Measurements from ENCODE around the gene SMG1.

The SMG1 gene

DNA sequence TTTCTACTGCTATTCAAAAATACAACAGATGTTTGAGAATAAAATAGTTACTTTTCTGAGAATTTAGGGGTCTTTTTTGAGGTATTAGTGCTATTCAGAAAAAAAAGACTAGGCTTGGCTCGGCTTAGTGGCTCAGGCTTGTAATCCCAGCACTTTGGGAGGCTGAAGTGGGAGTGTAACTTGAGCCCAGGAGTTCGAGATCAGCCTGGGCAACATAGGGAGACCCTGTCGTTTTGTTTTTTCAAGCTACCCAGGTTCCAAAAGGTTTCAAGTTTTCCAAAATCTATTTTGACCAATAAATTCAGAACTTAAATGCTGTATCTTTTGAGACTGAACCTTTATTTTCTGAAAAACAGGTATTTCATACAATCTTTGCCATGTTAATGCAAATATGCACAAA is 121.7 kb downstream of the SMG1 start:
- H3F3A ChIP-seq (ENCODE audit: insufficient read depth, low read length) = peaks cover 26% of the 10 kb centered on the region
- H3K79me2 ChIP-seq (ENCODE audit: low read length) = peaks cover 17% of the 10 kb centered on the region
- peaks cover 7% of the 10 kb centered on the region for H3K4me1 ChIP-seq (ENCODE audit: low read length)
- no peaks in the 10 kb centered on the region for H4K20me1 ChIP-seq (ENCODE audit: insufficient read depth, low read length)
- no peak overlapping the region for H3K4me2 ChIP-seq (ENCODE audit: low read depth, low read length)
- 0 out of 2 replicates have a peak, but pooled peaks cover 6% of the 10 kb centered on the region for H3K36me3 ChIP-seq (replicated peaks; ENCODE audit: insufficient read depth, low read length)
- DNase-seq = no peak
- TF ChIP-seq EZH2phosphoT487 (IDR thresholded peaks at IDR 0.05; ENCODE audit: low read length) (no peak), EZH2 (optimal IDR thresholded peaks at IDR 0.05; ENCODE audit: low read depth, low read length) (no peak), CTCF (IDR thresholded peaks at IDR 0.05; ENCODE audit: low read length) (no peak)
- no peak overlapping the region for H3K9ac ChIP-seq (ENCODE audit: low read length)
- H3K27me3 ChIP-seq (replicated peaks; ENCODE audit: insufficient read depth, low read length) = no peaks in the 10 kb centered on the region
- H3K9me2 ChIP-seq (replicated peaks; ENCODE audit: insufficient read depth, low read length) = no peaks in the 10 kb centered on the region
- no peaks in the 10 kb centered on the region for H3K9me3 ChIP-seq (replicated peaks; ENCODE audit: insufficient read depth, low read length)
- no peak overlapping the region for H2AFZ ChIP-seq (ENCODE audit: low read length)
- H3K27ac ChIP-seq (ENCODE audit: low read length) = no peak overlapping the region
- H3K4me3 ChIP-seq (ENCODE audit: low read length) = no peak overlapping the region

DNA sequence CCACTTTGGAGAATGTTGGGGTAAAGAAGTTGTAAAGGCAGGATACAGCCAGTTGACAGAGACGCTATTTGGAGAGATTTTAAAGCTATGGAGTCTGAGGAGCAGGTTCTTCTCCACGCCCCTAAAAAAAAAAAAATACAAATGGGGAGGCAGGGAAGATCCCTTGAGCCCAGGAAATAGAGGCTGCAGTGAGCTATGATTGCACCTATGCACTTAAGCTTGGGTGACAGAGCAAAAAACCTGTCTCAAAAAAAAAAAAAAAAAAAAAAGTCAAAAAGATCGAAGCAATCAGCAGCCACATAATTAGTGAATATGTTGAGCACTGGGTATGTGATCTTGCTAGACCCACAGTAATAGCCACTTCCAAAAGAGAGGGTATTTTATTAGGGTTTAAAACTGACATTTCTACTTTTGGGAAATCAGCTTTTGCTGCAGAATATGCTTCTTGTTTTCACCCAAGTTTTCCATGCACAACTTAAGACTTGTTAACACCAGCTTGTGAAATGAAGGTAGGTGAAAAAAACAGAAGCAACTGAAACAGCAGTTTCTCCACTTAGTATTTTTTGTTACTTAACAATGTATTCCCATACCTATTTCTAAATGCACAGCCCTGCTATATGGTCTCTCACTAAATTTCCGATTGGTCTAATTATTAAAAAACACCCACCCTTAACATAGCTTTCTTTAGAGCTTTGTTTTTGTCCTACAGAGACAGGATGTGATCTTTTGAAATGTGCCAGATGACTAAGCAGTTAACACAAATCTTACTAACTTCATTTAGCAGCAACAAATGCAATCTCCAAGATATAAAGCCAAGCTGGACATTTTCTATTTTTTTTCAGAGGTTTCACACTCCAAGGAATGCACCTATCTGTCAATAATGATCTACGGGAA is 122.4 kb downstream of the SMG1 start:
- Histone ChIP-seq H3K4me2 (ENCODE audit: low read depth, low read length) (no peak overlapping the region), H3K4me1 (ENCODE audit: low read length) (peaks cover 9% of the 10 kb centered on the region), H3K4me3 (ENCODE audit: low read length) (no peak overlapping the region), H3K9me3 (replicated peaks; ENCODE audit: insufficient read depth, low read length) (no peaks in the 10 kb centered on the region), H3K9me2 (replicated peaks; ENCODE audit: insufficient read depth, low read length) (no peaks in the 10 kb centered on the region), H3K79me2 (ENCODE audit: low read length) (peaks cover 25% of the 10 kb centered on the region), H3F3A (ENCODE audit: insufficient read depth, low read length) (peaks cover 26% of the 10 kb centered on the region), H4K20me1 (ENCODE audit: insufficient read depth, low read length) (no peaks in the 10 kb centered on the region), H3K27me3 (replicated peaks; ENCODE audit: insufficient read depth, low read length) (no peaks in the 10 kb centered on the region), H3K27ac (ENCODE audit: low read length) (no peak overlapping the region), H3K9ac (ENCODE audit: low read length) (no peak overlapping the region), H3K36me3 (replicated peaks; ENCODE audit: insufficient read depth, low read length) (no peaks in the 10 kb centered on the region), H2AFZ (ENCODE audit: low read length) (no peak overlapping the region)
- TF ChIP-seq EZH2 (optimal IDR thresholded peaks at IDR 0.05; ENCODE audit: low read depth, low read length) (no peak), CTCF (IDR thresholded peaks at IDR 0.05; ENCODE audit: low read length) (no peak), EZH2phosphoT487 (IDR thresholded peaks at IDR 0.05; ENCODE audit: low read length) (no peak)
- DNase-seq = no peak

DNA sequence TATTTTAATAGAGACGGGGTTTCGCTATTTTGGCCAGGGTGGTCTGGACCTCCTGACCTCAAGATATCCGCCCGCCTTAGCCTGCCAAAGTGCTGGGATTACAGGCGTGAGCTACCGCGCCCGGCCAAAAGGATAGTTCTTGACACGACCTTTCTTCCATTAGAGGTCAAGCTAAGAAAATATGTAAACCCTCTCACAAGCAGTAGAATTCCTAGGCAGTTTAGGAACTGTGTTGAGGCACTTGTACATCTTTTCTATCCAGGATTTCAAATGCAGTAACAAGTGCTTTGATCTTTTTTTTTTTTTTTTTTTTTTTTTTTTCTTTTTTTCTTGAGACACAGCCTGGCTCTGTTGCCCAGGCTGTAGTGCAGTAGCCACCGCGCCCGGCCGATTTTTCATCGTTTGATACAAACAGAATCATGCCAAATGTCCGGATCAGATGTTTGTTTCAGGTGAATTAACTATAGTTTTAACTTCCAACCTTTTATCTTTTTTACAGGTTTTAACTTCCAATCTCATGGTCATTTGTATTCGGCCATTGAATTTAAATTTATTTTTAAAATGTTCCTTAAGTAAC is 123.4 kb downstream of the SMG1 start:
- Histone ChIP-seq H3K9me3 (replicated peaks; ENCODE audit: insufficient read depth, low read length) (no peaks in the 10 kb centered on the region), H3K4me3 (ENCODE audit: low read length) (no peak overlapping the region), H3K36me3 (replicated peaks; ENCODE audit: insufficient read depth, low read length) (peaks cover 2% of the 10 kb centered on the region; the same call in 1 of the 2 replicates), H3K79me2 (ENCODE audit: low read length) (peaks cover 34% of the 10 kb centered on the region), H3K9ac (ENCODE audit: low read length) (no peak overlapping the region), H3K9me2 (replicated peaks; ENCODE audit: insufficient read depth, low read length) (no peaks in the 10 kb centered on the region), H3K4me1 (ENCODE audit: low read length) (peaks cover 9% of the 10 kb centered on the region), H3F3A (ENCODE audit: insufficient read depth, low read length) (peaks cover 26% of the 10 kb centered on the region), H3K4me2 (ENCODE audit: low read depth, low read length) (no peak overlapping the region), H2AFZ (ENCODE audit: low read length) (no peak overlapping the region), H3K27ac (ENCODE audit: low read length) (no peak overlapping the region), H4K20me1 (ENCODE audit: insufficient read depth, low read length) (no peaks in the 10 kb centered on the region), H3K27me3 (replicated peaks; ENCODE audit: insufficient read depth, low read length) (no peaks in the 10 kb centered on the region)
- DNase-seq = no peak
- no peak for TF ChIP-seq CTCF (IDR thresholded peaks at IDR 0.05; ENCODE audit: low read length)
- TF ChIP-seq EZH2 (optimal IDR thresholded peaks at IDR 0.05; ENCODE audit: low read depth, low read length) = no peak
- TF ChIP-seq EZH2phosphoT487 (IDR thresholded peaks at IDR 0.05; ENCODE audit: low read length) = no peak

Measured in MM.1S (cell line).